ENCODE measurements around the gene NEDD4L.
"Not testable (repeated sequence)": the region's sequence is repeated elsewhere in the genome, so short reads cannot be mapped to it uniquely, and the experiment has no call there.

NEDD4L gene

GRCh38 chr18:58360324-58360723 is 316.3 kb downstream of the NEDD4L start:
- no peak for DNase-seq

- DNase-seq: no peak
Observed at GRCh38 chr18:58361212-58361611, 317.2 kb downstream of the NEDD4L start.

DNA sequence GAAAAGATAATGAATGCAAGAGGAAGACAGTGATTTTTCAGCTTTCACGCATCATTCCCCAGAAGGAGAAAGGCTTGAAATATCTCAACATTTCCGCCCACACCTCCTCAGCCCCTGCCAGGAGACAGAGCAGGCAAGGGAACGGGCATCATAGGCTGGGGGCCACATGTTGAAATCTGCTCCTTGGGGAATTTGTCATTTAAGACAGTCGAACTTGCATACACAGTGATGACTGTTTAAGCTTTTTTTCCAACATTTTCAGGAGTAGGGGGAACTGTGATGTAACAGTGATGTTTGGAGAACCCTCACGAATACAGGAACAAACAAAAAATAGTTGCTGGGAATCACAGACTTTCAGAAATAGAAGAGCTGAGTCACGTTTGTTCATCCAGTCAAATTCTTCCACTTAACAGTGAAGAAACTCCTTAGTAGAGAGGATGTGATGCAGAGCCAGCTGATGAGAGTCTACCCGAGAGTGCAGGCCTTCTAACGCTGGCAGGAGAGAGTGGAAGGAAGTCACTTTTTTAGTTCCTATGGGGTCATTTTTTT is 318.1 kb downstream of the NEDD4L start:
- no peak for DNase-seq

DNA sequence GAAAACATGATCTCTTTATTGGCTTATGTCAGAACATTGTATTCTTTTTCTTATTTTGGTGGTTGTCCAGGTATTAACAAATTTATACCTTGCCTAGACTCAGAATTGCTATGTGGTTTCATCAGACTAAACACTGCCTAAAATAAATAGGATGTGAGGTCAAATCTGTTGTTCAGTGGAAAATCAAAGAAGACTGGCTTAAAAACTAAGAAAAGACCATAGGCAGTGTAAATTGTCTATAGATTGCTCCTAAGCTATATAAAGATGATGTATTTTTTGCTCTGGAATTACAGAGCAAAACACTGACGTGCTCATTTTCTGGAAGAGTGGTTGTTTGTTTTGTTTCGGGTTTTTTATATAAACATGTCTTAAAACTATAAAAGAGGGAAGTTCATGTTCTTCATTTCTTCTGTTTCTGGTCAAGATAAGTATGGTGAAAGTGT is 318.8 kb downstream of the NEDD4L start:
- no peak for DNase-seq

DNA sequence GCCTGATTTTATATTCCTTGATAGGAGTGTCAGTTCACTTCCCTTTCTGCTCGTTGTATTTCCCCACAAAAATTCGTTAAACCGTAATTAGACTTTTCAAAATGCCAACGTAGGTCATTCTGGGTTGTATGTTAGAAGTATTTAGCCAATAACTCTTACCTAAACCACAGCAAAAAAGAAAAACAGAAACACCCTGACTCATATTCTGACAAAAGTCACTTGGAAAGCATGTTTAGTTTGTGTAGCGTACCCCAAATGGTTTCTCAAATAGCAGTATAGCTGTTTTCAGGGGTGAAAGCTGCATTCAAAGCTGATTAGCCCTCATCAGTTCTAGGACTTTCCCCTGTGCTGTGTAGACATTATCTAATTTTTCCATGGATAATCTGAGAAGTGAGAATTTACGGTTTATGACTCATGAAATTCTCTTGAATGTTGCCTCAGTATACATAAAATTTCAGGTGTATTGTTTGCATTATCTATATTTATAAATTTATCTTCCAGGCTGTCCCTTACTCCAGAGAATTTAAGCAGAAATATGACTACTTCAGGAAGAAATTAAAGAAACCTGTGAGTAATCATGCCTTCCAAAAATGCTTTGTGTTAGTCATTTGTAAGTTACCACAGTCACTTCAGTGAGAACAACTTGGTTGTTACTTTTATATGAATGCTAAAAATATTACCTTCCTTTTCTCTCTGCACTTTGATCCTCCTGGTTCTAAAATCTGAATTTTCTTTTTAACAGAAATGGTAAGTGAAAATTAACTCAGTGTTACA is 319.9 kb downstream of the NEDD4L start:
- no peak for DNase-seq

DNA sequence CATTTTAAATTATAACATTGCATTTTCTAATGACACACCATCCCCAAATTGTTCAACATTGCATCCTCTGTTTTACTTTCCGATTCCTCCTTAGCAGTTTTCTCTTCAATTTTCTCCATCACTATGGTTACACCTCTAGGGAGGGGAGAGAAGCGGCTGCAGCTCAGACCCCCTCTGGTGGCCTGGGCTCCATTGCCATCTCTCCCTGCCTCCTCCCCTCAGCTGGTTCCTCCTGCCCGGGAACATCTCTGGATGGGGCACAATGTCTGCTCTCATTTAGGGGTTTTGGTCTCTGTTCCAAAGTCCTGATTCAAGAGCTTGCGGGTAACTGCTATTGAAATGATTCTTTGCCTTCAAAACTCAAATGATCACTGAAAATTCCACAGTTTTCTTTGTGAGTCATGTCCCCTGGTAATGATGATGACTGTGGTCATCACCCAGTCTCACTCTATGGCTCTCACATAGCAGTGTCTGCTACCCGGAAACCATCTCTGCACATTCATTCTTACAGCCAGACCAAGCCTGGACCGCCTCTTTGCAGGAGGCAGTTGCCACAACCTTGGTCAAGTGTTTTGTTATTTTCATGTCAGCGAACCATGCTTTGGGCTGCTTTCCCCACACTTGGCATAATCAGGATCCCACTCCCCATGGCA is 321.0 kb downstream of the NEDD4L start:
- no peak for DNase-seq

DNA sequence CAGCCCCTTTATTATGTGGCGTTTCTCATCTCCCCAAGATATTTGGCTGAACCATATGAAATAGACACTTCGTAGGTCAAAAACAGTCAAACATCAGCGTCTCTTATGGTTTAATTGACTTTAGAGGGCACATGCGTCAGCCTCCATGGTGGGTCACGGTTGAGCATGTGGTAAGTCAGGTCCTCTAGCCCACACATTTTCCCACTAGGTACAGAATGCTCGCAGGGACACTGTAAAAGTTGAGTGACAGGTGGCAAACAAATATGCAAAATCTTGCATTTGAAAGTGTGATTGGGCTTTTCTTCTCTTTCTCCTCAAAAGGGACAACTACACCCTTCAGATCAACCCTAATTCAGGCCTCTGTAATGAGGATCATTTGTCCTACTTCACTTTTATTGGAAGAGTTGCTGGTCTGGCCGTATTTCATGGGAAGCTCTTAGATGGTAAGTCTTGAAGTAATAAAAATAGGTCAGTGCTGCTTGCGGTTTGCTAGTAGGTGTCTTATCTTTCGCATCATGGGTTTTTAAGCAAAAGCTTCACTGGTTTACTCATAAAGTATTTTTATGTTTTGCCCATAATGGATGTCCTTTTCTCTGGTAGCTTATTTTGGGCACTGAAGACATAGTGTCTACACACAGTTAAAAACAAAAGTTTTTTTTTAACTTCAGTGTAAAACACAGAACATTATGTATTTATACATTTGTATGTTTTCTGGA is 323.6 kb downstream of the NEDD4L start:
- no peak for DNase-seq

GRCh38 chr18:58369616-58370015 is 325.6 kb downstream of the NEDD4L start:
- no peak for DNase-seq

GRCh38 chr18:58370038-58370580 is 326.1 kb downstream of the NEDD4L start:
- no peak for DNase-seq

DNA sequence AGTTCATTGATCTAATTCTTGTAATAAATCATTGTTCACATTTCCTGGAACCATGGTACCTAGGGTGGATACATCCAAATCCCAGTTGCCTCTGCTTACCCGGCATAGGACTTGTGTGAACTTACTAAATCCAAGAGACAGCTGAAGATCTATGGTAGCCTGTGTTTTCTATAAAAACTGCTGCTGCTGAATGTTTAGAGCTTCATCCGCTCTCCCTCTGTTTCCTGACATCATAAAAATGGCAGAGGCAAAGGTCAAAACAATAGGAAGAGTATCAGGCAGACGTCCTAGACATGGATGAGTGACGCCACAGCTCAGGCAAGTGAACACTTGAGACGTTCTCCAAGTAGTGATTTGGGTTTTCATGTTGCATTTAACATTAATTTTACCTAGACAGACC is 326.6 kb downstream of the NEDD4L start:
- DNase-seq: no peak

- no peak for DNase-seq
Observed at GRCh38 chr18:58373481-58373880, 329.5 kb downstream of the NEDD4L start.

- DNase-seq: no peak
Observed at GRCh38 chr18:58375051-58375450, 331.0 kb downstream of the NEDD4L start.

GRCh38 chr18:58378411-58379379 is 334.7 kb downstream of the NEDD4L start:
- no peak for DNase-seq

DNA sequence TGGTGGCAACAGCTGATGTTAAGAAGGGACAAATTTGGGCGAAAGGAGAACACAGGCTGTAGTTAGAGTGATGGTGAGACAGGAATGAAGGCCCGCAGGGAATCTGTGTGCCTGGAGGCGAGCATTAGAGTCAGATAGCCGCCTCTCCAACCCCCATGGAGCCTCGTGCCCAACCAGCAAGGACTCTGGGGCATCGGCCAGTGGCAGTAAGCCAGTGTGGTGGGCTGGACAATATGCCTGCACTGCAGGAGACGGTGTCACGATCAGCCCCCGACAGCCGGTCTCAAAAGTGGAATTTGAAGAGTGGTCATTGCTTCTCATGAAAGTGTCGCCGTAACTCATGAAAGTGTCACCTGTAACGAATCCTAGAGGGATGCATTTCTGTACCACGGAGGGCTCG is 335.4 kb downstream of the NEDD4L start:
- no peak for DNase-seq

- not testable (repeated sequence) for DNase-seq
Observed at GRCh38 chr18:58380113-58380512, 336.1 kb downstream of the NEDD4L start.

DNA sequence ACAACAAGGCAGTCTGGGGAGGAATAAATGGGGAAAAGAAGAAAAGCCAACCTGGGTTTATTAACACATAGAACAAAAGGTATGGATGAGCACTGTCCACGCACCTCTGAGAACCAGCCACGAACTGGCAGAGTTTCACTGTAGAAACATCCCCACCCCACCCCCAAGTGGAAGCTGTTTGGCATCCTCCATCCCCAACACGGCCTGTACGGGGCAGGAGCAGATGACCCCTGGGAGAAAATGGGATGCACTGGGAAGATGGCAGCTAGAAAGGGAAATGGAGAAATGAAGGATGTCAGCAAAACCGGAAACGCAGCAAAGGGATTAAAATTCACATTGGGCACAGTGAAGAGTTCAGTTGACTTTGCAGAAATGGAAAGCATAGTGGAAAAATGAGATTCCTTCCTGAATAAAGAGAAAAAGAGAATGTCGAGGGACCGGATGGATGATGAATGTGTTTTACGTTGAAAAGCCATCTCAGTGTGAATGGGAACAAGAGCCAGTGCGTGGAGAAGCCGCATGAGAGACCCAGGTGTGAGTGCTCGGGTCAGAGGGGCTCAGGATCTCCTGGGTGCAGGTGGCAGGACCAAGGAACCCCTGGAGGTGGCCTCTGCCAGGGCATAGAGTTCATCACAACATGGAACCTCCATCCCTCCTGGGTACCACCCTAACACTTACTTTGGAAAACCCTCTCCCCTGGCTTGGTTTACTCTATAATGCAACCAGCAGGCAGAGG is 337.8 kb downstream of the NEDD4L start:
- no peak for DNase-seq

GRCh38 chr18:58382446-58382845 is 338.4 kb downstream of the NEDD4L start:
- no peak for DNase-seq

DNA sequence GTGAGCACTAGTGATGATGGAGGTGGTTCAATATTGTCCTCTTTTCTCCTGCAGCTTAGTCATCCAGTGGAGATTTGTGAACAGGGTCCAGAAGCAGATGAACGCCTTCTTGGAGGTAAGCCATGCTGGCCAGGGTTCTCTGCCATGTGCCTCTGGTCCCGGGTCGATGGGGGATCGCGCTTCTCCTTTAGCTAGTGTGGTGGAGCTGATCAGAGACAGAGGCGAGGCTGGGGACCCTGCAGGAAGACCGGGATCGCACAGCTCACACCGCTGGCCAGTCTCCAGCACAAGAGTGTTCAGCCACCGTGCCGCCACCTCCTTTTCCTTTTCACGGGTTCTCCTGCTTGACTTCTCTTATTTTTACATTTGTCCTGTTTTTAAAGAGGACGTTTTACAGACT is 341.4 kb downstream of the NEDD4L start:
- DNase-seq: no peak

DNA sequence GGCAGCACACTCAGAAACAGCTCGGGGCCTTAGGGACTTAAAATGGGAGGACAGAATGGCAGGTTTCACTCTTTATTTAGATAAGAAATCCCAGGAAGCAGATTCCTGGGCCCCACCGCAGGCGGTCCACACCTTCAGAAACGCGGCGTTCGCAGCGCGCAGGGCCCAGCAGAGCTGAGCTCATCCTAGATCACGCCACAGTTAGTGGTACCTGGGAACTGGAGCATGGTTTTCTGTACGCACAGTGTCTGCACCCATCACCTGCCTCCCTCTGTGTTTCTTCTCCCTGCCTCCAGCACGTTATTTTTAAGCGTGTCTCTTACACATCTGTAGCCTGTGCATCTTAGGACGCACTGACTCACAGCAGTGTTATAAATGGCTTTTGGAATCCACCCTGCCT is 342.8 kb downstream of the NEDD4L start:
- no peak for DNase-seq

GRCh38 chr18:58387716-58388115 is 343.7 kb downstream of the NEDD4L start:
- DNase-seq: no peak

- no peak for DNase-seq
Observed at GRCh38 chr18:58388736-58389135, 344.7 kb downstream of the NEDD4L start.
